GM18526 (cell line): ENCODE results near the gene GRK3.

Experiments
- POLR2A ChIP-seq: IDR thresholded peaks from 3 replicates; pipeline ENCODE4 v1.6.1; 2011; ENCODE audit not compliant: insufficient read length; ENCODE audit errors: extremely low read depth

Gene GRK3

GRCh38 chr22:25670070-25670461 lies 105.6 kb downstream of the GRK3 start:
- no peak for TF ChIP-seq POLR2A

- no peak for TF ChIP-seq POLR2A
Measured at GRCh38 chr22:25672289-25673084, 108.0 kb downstream of the GRK3 start.

DNA sequence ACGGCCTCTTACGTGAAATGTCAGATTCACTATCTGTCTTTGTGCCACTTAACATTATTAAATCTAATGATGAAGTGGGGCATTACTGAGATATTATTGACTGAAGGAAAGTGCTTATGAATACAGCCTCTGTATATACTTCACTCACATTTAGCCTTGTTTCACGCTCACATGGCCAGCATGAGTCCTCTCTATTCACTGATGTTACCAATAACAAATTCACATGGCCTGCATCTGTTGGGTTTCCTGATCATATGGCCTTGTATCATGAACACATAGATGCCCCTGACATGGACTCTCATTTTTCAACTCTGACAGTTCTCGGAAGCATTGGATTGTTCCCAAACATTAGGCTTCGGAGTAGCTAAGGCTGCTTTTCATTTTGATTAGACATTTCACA lies 109.2 kb downstream of the GRK3 start:
- no peak for TF ChIP-seq POLR2A

DNA sequence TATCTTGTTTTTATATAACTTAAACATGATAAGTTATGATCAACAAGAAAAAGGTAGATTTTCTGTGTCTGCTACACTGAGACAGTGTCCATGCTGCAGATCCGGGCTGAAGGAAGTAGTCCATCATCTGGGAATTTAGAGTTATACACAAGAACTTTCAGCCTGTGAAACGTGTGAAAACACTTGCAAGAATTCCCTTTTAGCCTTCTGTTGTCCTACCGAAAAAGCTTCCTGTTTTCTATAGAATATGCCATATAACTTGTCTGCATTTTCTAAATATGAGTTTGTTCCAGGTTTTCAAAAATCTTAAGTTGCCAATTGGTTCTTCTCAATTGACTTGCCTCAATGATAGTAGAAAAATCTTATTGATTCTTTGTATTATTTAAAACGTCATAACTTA lies 113.2 kb downstream of the GRK3 start:
- TF ChIP-seq POLR2A = no peak

GRCh38 chr22:25680051-25680450 lies 115.6 kb downstream of the GRK3 start:
- TF ChIP-seq POLR2A = no peak

- no peak for TF ChIP-seq POLR2A
Measured at GRCh38 chr22:25680956-25681355, 116.5 kb downstream of the GRK3 start.

DNA sequence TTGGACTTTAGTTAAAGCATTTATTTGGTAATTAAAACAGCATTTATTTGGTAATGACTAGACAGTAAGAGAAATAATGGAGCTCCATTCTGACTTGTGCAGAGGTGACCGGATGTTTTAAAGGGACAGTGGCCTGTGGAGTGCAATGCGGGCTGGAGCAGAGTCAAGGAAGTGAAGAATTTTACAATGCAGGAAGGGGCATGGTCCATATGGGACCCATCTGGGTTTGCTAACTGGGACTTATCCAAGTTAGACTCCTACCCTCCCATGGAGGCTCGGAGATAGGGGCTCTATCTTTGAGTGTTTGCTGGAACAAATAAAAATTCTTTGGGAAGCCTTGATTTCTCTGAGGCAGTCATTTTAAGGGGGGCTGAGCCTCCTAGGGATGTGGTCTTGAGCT lies 117.6 kb downstream of the GRK3 start:
- no peak for TF ChIP-seq POLR2A

DNA sequence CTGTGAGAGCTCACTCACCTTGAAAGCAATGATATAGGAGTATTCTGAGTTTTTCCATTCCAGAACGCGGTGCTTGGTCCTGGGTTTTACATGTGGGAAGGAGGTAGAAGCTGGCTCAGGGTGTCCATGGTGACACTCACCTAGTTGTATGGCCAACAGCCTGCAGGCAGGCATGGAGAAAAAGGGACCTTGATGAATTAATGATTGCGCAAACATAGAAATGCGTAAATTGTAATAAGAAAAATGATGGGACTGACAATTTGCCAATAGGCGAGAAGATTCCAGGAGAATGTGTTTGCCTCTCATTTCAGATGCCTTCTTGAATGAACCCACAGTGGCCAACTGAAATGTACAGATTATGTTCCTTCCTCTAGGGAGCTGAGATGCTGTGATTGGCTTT lies 124.2 kb downstream of the GRK3 start:
- TF ChIP-seq POLR2A = no peak

- no peak for TF ChIP-seq POLR2A
Measured at GRCh38 chr22:25689631-25690030, 125.2 kb downstream of the GRK3 start.

DNA sequence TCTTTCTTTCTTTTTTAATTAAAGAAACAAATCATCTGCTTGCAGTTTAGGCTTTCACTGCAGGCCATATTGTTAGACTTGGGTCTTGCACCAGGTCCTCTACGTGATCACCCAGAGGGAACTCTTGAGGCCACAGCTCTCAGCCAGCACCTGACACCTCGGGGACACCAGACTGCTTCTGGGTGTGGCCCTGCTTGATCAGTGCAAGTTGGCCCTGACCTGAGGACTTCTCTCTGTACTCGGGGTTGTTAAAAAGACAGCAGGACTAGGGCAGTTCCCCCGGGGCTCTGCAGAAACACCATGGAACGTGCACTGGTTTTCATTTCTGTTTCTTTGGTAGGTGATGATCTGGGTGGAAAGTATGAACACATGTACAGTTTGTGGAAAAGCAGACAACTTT lies 126.3 kb downstream of the GRK3 start:
- no peak for TF ChIP-seq POLR2A

DNA sequence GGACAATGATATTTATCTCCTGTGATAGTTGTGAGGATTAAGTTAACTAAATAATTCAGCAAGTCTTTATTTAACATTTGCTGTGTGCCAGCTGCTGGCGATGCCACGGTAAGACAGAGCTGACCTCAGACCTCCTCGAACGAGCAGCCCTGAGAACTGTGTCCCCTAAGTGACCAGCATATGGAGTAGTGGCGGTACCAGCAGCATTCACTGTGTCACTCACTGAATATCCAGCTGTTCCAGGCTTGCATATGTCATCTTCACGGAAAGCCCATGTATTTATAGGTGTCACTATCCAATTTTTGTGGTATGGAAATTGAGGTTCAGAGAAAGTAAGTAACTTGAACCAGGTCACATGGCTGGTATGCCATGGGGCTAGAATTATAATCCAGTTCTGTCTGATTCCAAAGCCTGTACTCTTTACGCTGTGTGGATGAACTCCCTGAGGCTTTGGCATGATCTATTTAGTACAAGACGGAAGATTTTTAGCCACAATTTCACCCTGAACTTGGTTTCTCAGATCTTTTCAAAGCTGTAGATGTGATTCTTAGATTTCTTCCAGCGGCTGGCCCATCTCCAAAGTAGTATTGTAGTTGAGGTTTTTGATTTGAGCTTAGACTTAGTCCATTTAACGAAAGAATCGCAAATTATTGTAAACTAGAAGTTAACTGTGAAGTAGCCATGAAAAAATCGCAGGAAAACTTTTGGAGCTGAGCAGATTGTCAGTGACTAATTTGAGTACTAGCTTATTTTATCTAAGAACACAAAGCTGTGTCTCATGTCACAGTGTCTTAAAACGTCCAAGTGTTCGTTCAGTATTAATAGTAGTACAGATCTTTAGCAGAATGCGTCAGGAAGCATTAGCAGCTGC lies 128.2 kb downstream of the GRK3 start:
- TF ChIP-seq POLR2A = no peak

GRCh38 chr22:25693268-25693565 lies 128.7 kb downstream of the GRK3 start:
- TF ChIP-seq POLR2A = no peak

DNA sequence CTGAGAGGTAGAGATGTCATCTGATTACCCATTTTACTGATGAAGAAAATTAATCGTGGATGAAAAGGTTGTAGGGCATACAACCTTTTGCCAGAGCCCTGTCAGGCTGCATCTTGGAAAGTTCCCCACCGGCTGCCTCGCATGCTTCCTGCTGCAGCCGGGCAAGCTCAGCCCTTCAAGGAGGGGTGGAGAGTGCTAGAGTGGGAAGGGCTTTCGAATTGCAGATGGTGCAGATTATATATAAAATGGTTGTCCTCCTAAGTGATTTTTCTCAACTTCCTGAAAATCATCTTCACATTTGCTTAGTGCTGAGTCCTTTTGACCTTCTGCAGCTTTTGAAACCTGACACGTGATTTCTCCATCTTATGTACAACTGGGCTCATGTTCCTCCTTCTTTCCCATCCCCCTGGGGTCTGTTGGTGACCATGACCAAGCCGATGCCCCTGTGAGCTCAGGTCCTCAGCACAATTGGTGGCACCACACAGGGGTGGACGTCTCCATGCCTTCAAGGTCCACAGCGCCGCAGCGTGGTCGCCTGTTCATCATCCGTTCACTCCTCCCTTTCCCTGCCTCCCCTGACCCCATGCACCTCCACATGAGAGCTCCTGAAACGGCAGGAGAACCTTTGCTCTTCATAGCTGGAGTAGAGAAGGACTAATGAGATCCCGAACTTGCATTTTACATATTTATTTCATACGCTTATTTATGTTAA lies 129.9 kb downstream of the GRK3 start:
- TF ChIP-seq POLR2A = no peak

GRCh38 chr22:25695146-25695545 lies 130.7 kb downstream of the GRK3 start:
- no peak for TF ChIP-seq POLR2A

- no peak for TF ChIP-seq POLR2A
Measured at GRCh38 chr22:25696763-25697162, 132.3 kb downstream of the GRK3 start.

DNA sequence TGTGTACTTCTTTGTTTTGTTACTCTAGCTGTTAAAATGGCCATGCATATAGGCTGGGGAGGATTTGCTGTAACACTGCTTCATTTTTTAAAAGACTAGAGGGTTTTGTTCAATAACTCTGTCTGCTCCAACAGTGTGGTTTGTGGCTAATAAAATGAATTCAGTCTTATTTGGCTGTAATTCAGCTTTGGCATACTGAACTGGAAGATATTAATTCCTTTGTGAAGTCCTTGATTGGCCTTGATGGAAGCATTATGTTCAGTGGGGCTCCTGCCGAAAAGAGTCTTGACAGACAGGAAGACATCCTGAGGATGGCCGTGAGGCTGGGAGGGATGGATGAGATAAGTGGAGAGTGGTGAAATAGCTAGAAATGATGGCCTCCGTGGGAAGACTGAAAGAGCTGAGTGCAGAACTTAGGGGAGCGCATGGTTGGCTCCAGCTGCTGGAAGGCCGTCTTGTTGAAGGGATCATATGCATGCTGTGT lies 132.7 kb downstream of the GRK3 start:
- no peak for TF ChIP-seq POLR2A
